NCI-H82 treated with DMSO at 0.1 percent for 48 hours (cell line): ENCODE data around the gene CCDC91.
"Not testable (repeated sequence)": the region's sequence is repeated elsewhere in the genome, so short reads cannot be mapped to it uniquely, and the experiment has no call there.

Experiments
- DNase-seq: peaks from one replicate; lab custom pipeline; 2025; ENCODE audit not compliant: unreplicated experiment; lab: John Stamatoyannopoulos, UW

Gene CCDC91

GRCh38 chr12:28351414-28351813 lies 161.2 kb downstream of the CCDC91 start:
- no peak for DNase-seq

- DNase-seq: peak; percentile 83
Measured at GRCh38 chr12:28355161-28355560, 164.9 kb downstream of the CCDC91 start.

- DNase-seq: no peak
Measured at GRCh38 chr12:28360253-28360652, 170.0 kb downstream of the CCDC91 start.

GRCh38 chr12:28367326-28367725 lies 177.1 kb downstream of the CCDC91 start:
- DNase-seq: no peak

- no peak for DNase-seq
Measured at GRCh38 chr12:28367993-28368392, 177.7 kb downstream of the CCDC91 start.

- DNase-seq: no peak
Measured at GRCh38 chr12:28369483-28369882, 179.2 kb downstream of the CCDC91 start.

GRCh38 chr12:28374556-28374955 lies 184.3 kb downstream of the CCDC91 start:
- DNase-seq: no peak

GRCh38 chr12:28378736-28379135 lies 188.5 kb downstream of the CCDC91 start:
- no peak for DNase-seq

GRCh38 chr12:28379779-28380178 lies 189.5 kb downstream of the CCDC91 start:
- DNase-seq: not testable (repeated sequence)

- DNase-seq: no peak
Measured at GRCh38 chr12:28383368-28383767, 193.1 kb downstream of the CCDC91 start.

- DNase-seq: no peak
Measured at GRCh38 chr12:28388879-28389278, 198.6 kb downstream of the CCDC91 start.

GRCh38 chr12:28390206-28390605 lies 199.9 kb downstream of the CCDC91 start:
- no peak for DNase-seq

GRCh38 chr12:28390761-28391385 lies 200.6 kb downstream of the CCDC91 start:
- no peak for DNase-seq

GRCh38 chr12:28409892-28410291 lies 219.6 kb downstream of the CCDC91 start:
- DNase-seq: no peak

GRCh38 chr12:28413460-28414109 lies 223.3 kb downstream of the CCDC91 start:
- DNase-seq: no peak

GRCh38 chr12:28415755-28416154 lies 225.5 kb downstream of the CCDC91 start:
- no peak for DNase-seq

GRCh38 chr12:28421374-28421773 lies 231.1 kb downstream of the CCDC91 start:
- DNase-seq: no peak

GRCh38 chr12:28424965-28425364 lies 234.7 kb downstream of the CCDC91 start:
- DNase-seq: no peak

GRCh38 chr12:28425526-28425925 lies 235.3 kb downstream of the CCDC91 start:
- DNase-seq: no peak

GRCh38 chr12:28427046-28427445 lies 236.8 kb downstream of the CCDC91 start:
- DNase-seq: no peak

GRCh38 chr12:28440081-28440608 lies 249.9 kb downstream of the CCDC91 start:
- DNase-seq: no peak

GRCh38 chr12:28442101-28442500 lies 251.8 kb downstream of the CCDC91 start:
- DNase-seq: no peak

GRCh38 chr12:28443337-28443736 lies 253.1 kb downstream of the CCDC91 start:
- DNase-seq: no peak
